Left lung (tissue), 10 donors: Measurements from ENCODE around the gene TNS2. TPM values are rescaled to one million over a fixed set of nuclear protein-coding genes. Genes with fewer than 3 reads are reported as not detected.
A peak's percentile ranks its signal among the peaks of the same experiment; 100 is the strongest.

Source experiments
- ATAC-seq: fragments of 200-7000 bp; cut with Tn5 transposase; one replicate; pipeline ENCODE4 v1.9.1; 2020; ENCODE audit warnings: moderate library complexity
- DNase-seq, 4 donors: peaks; one replicate each; pipeline ENCODE4 v3.0.0-alpha.2; 2013 to 2020
- H3K27ac ChIP-seq, 2 donors: fragments of 200-600 bp; sonication (generic) in 1 of 2; one replicate each; pipeline versions ENCODE4 v1.5.0 to v1.8.0; 2020 to 2021
- H3K27me3 ChIP-seq, 2 donors: fragments of 200-600 bp; sonication (generic) in 1 of 2; one replicate each; pipeline versions ENCODE4 v1.5.0 to v1.8.0; 2020 to 2021
- H3K36me3 ChIP-seq, 2 donors: fragments of 200-600 bp; sonication (generic) in 1 of 2; one replicate each; pipeline versions ENCODE4 v1.5.0 to v1.8.0; 2020 to 2021
- H3K4me1 ChIP-seq, 2 donors: fragments of 200-600 bp; one replicate each; pipeline ENCODE4 v1.8.0; 2021
- H3K4me3 ChIP-seq, 2 donors: fragments of 200-600 bp; sonication (generic) in 1 of 2; one replicate each; pipeline versions ENCODE4 v1.5.0 to v1.8.0; 2020 to 2021; ENCODE audit warnings: mild to moderate bottlenecking in 1 of 2
- H3K9me3 ChIP-seq, 2 donors: fragments of 200-600 bp; sonication (generic) in 1 of 2; one replicate each; pipeline versions ENCODE4 v1.5.0 to v1.8.0; 2020 to 2021
- CTCF ChIP-seq, 2 donors: fragments of 200-600 bp; sonication (generic) in 1 of 2; IDR thresholded peaks; one replicate each; pipeline versions ENCODE4 v1.5.0 to v1.8.0; 2021; ENCODE audit warnings: antibody characterized with exemption in 2 of 2
- intact Hi-C, 2 donors: fragments of 100-400 bp; cut with DNase I; formaldehyde crosslinking; loops; one replicate each; pipeline versions ENCODE4 v1.11.2 to v1.14.2; 2022
- polyA plus RNA-seq, 6 donors: library from polyadenylated mRNA; unstranded; fragments of 120-200 nt; gene quantifications; one replicate each; pipeline ENCODE4 v1.2.1, GENCODE V29; 2013; ENCODE audit not compliant: insufficient read length in 6 of 6
- total RNA-seq, 2 donors: library from RNA; stranded (reverse); fragmentation: NEBNext Ultra II Directional; extraction: Animal tissue kit (Norgen Biotek cat#: 25700); gene quantifications; one replicate each; pipeline ENCODE4 v1.2.1, GENCODE V29; 2021
- donor health status: DM: no; HTN: yes; CAD: no.
- donor health status: DM: no; HTN: no; CAD: no.

TNS2 gene
- total and polyA plus RNA-seq, 8 donors = 101 to 164 (median 117) TPM

GRCh38 chr12:53044896-53045695 lies 4.8 kb upstream of the TNS2 start:
- Histone ChIP-seq H3K4me1 (peaks cover 31 to 42% of the 10 kb centered on the region in 2 donors), H3K36me3 (peaks cover 0 to 14% of the 10 kb centered on the region in 2 donors), H3K27ac (peak overlapping the region; percentile 89 to 96), H3K4me3 (no peak overlapping the region), H3K9me3 (no peaks in the 10 kb centered on the region), H3K27me3 (peaks cover 0 to 10% of the 10 kb centered on the region in 2 donors)
- TF ChIP-seq CTCF (IDR thresholded peaks at IDR 0.05) = no peak
- no peak for ATAC-seq
- intact Hi-C loops = no loop called here
- DNase-seq = no peak

DNA sequence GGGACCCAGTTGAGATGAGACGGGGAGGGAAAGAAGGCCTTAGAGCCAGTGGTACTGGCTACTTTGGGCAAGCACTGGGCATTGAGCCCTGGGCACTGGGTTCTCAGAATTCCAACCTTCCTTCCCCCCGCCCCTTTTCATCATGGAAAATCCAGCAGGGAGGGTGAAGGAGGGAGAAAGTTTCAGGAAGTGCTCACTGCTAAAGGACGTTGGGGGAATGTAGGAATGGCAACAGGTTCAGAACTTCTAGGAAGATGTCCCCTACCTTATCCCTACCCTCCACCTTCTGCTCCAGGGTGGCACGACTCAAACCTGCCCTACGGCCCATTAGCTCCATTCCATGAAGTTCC lies 4.2 kb upstream of the TNS2 start:
- Histone ChIP-seq H3K36me3 (peaks cover 0 to 8% of the 10 kb centered on the region in 2 donors), H3K27ac (peak overlapping the region; percentile 89 to 96), H3K9me3 (no peaks in the 10 kb centered on the region), H3K27me3 (peaks cover 0 to 10% of the 10 kb centered on the region in 2 donors), H3K4me3 (peak overlapping the region in 1 of 2 donors; percentile 51), H3K4me1 (peaks cover 31 to 42% of the 10 kb centered on the region in 2 donors)
- intact Hi-C loops = no loop called here
- ATAC-seq = no peak
- TF ChIP-seq CTCF (IDR thresholded peaks at IDR 0.05) = no peak
- DNase-seq = no peak

DNA sequence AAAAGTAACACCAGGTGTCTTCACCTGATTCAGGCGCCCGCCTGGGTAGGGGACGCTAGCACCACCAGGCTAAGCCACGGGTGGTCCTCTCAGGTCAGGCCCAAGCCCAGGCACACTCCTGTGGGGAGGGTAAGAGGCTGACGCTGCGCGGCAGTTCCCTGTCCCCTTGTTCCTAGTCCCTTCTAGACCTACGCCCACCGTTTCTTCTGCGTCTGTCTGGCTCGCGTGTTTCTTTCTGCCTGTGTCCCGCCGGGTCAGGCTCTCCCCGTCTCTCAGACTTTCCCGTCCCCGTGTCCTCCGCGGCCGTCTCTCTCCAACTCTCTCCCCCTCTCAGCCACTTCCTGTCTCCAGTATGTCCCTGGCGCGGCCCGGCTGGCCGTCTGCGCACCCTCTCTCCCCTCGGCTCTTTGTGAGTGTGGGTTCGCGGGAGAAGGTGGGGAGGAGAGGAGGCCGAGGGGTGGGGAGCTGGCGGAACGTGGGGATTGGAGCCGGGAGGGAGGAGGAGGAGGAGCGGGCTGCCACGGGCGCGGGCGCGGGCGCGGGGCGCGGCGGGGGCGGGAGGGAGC lies 3.1 kb upstream of the TNS2 start:
- Histone ChIP-seq H3K4me1 (peaks cover 35 to 50% of the 10 kb centered on the region in 2 donors), H3K36me3 (no peaks in the 10 kb centered on the region), H3K27ac (peak overlapping the region; percentile 89 to 96), H3K4me3 (peak overlapping the region; percentile 51 to 53), H3K9me3 (no peaks in the 10 kb centered on the region), H3K27me3 (peaks cover 0 to 10% of the 10 kb centered on the region in 2 donors)
- DNase-seq (peak in 3 of 4 donors; percentile 81 to 94 (median 84)), ATAC-seq (peak; percentile 33)
- no peak for TF ChIP-seq CTCF (IDR thresholded peaks at IDR 0.05)
- intact Hi-C loops = no loop called here

DNA sequence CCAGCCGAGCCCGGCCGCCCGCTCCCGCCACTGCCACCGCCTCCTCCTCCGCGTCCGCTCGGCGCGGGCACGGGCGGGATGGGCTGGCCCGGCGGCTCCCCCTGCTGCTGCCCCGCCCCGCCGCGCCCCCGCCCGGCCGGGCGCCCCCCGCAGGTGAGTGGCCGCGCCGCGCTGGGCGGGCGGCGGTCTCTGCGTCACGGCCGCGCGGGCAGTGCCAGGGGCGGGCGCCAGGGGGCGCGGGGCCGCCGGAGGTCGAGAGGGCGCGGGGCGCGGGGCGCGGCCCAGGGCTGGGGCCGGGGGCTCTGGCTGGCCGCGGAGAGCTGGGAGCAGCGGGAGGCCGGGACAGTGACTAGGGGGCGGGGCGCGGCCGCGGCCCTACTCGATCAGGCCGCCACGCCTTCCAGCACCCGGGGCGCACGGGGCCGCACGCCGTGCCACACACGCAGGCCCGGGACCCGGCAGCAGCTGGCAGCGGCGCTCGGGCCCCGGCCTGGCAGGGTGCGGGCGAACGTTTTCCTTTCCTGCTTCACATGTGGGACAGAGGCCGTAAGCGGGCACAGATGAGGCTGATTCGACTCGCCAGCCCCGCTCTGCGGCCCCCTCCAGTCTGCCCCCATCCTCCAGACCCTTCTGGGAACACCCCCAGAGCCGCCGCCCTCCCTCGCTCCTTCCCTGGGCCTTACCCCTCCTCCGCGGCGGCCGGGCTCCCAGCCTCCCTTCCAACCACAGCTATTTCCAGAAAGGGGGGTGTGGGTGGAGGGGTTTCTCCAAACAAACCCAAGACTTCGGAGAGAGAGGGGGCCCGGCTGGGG lies 2.4 kb upstream of the TNS2 start:
- intact Hi-C loops = no loop called here
- Histone ChIP-seq H3K9me3 (no peaks in the 10 kb centered on the region), H3K36me3 (no peaks in the 10 kb centered on the region), H3K27ac (peak overlapping the region; percentile 89 to 96), H3K4me3 (peak overlapping the region; percentile 36 to 68), H3K4me1 (peaks cover 42 to 57% of the 10 kb centered on the region in 2 donors), H3K27me3 (peaks cover 0 to 10% of the 10 kb centered on the region in 2 donors)
- TF ChIP-seq CTCF (IDR thresholded peaks at IDR 0.05) = no peak
- peak; percentile 76 to 94 (median 86) for DNase-seq
- peak; percentile 19 for ATAC-seq
